Measurements from ENCODE around the gene HIVEP1. TPM values are rescaled to one million over a fixed set of nuclear protein-coding genes. Genes with fewer than 3 reads are reported as not detected.

Gene HIVEP1
- total RNA-seq, 4 donors from 2014 or later, result 23.2 to 41.5 (median 32.6) TPM

GRCh38 chr6:12116978-12117377 is 104.9 kb downstream of the HIVEP1 start:
- WGBS, 2 donors, result 94 to 96% methylated on average over 3 of the region's 3 CpGs
- TF ChIP-seq POLR2A (IDR thresholded peaks at IDR 0.05) (no peak), CTCF (IDR thresholded peaks at IDR 0.05) (no peak)

GRCh38 chr6:12118607-12119006 is 106.5 kb downstream of the HIVEP1 start:
- intact Hi-C loops (cut with DNase I; ENCODE audit: low total_unique reads), result no loop called here
- TF ChIP-seq POLR2A (IDR thresholded peaks at IDR 0.05), result no peak
- no peak for TF ChIP-seq CTCF (IDR thresholded peaks at IDR 0.05)
- DNase-seq (ENCODE audit: low spot score in 2 of 2), result no peak
- H3K4me3 ChIP-seq (ENCODE audit: low read depth, poor library complexity, severe bottlenecking), result no peak overlapping the region

More at GRCh38 chr6:12116978-12117377, 104.9 kb downstream of the HIVEP1 start:
- DNase-seq (ENCODE audit: low spot score in 2 of 2), result no peak
- H3K4me3 ChIP-seq (ENCODE audit: low read depth, poor library complexity, severe bottlenecking), result no peak overlapping the region
- intact Hi-C loops (cut with DNase I; ENCODE audit: low total_unique reads), result no loop called here

GRCh38 chr6:12119085-12119588 is 107.0 kb downstream of the HIVEP1 start:
- WGBS, 2 donors, result 30 to 36% methylated on average over 2 of the region's 2 CpGs

GRCh38 chr6:12125396-12125795 is 113.3 kb downstream of the HIVEP1 start:
- H3K4me3 ChIP-seq (ENCODE audit: low read depth, poor library complexity, severe bottlenecking), result no peak overlapping the region
- no peak for DNase-seq (ENCODE audit: low spot score in 2 of 2)
- intact Hi-C loops (cut with DNase I; ENCODE audit: low total_unique reads), result loop anchor here (2.0 kb wide), 1 partner anchor 15 kb away; no protein-coding TSS in a partner anchor
- TF ChIP-seq CTCF (IDR thresholded peaks at IDR 0.05), result no peak
- no peak for TF ChIP-seq POLR2A (IDR thresholded peaks at IDR 0.05)
- WGBS, 2 donors, result 77 to 79% methylated on average over 4 of the region's 4 CpGs

More at GRCh38 chr6:12119085-12119588, 107.0 kb downstream of the HIVEP1 start:
- no peak for DNase-seq (ENCODE audit: low spot score in 2 of 2)
- TF ChIP-seq POLR2A (IDR thresholded peaks at IDR 0.05), result no peak
- no peak for TF ChIP-seq CTCF (IDR thresholded peaks at IDR 0.05)
- intact Hi-C loops (cut with DNase I; ENCODE audit: low total_unique reads), result no loop called here
- H3K4me3 ChIP-seq (ENCODE audit: low read depth, poor library complexity, severe bottlenecking), result no peak overlapping the region

GRCh38 chr6:12126051-12126450 is 113.9 kb downstream of the HIVEP1 start:
- intact Hi-C loops (cut with DNase I; ENCODE audit: low total_unique reads), result no loop called here
- no peak overlapping the region for H3K4me3 ChIP-seq (ENCODE audit: low read depth, poor library complexity, severe bottlenecking)
- no peak for DNase-seq (ENCODE audit: low spot score in 2 of 2)
- WGBS, 2 donors, result 93 to 94% methylated on average over 1 of the region's 1 CpG
- TF ChIP-seq POLR2A (IDR thresholded peaks at IDR 0.05) (no peak), CTCF (IDR thresholded peaks at IDR 0.05) (no peak)

- TF ChIP-seq CTCF (IDR thresholded peaks at IDR 0.05), result no peak
- TF ChIP-seq POLR2A (IDR thresholded peaks at IDR 0.05), result no peak
- H3K4me3 ChIP-seq (ENCODE audit: low read depth, poor library complexity, severe bottlenecking), result no peak overlapping the region
- whole genome bisulfite sequencing, 2 donors, result 89 to 93% methylated on average over 1 of the region's 1 CpG
- intact Hi-C loops (cut with DNase I; ENCODE audit: low total_unique reads), result no loop called here
- no peak for DNase-seq (ENCODE audit: low spot score in 2 of 2)
Observed at GRCh38 chr6:12129523-12129922, 117.4 kb downstream of the HIVEP1 start.
